ENCODE results near the gene TPCN1. TPM values are rescaled to one million over a fixed set of nuclear protein-coding genes. Genes with fewer than 3 reads are reported as not detected.
A peak's percentile ranks its signal among the peaks of the same experiment; 100 is the strongest.

TPCN1 gene
- total RNA-seq, 1 donor from 2014 or later = 8.4 TPM

GRCh38 chr12:113237748-113238147 is 16.5 kb downstream of the TPCN1 start:
- Mint-ChIP-seq H3K36me3 (ENCODE audit: low read depth, unreplicated experiment) (peaks cover 8% of the 10 kb centered on the region), H3K27me3 (ENCODE audit: unreplicated experiment) (peaks cover 7% of the 10 kb centered on the region), H3K4me1 (ENCODE audit: unreplicated experiment) (peaks cover 29% of the 10 kb centered on the region), H3K27ac (ENCODE audit: unreplicated experiment) (peak overlapping the region; percentile 13), H3K9me3 (ENCODE audit: unreplicated experiment) (no peaks in the 10 kb centered on the region), H3K4me3 (ENCODE audit: unreplicated experiment) (no peak overlapping the region)
- no peak for TF ChIP-seq CTCF (IDR thresholded peaks at IDR 0.05; ENCODE audit: unreplicated experiment)
- DNase-seq (ENCODE audit: low spot score) = no peak

GRCh38 chr12:113238309-113238708 is 17.0 kb downstream of the TPCN1 start:
- no peak for TF ChIP-seq CTCF (IDR thresholded peaks at IDR 0.05; ENCODE audit: unreplicated experiment)
- H3K27ac Mint-ChIP-seq (ENCODE audit: unreplicated experiment) = no peak overlapping the region
- peaks cover 29% of the 10 kb centered on the region for H3K4me1 Mint-ChIP-seq (ENCODE audit: unreplicated experiment)

GRCh38 chr12:113239288-113239771 is 18.1 kb downstream of the TPCN1 start:
- H3K27ac Mint-ChIP-seq (ENCODE audit: unreplicated experiment) = peak overlapping the region; percentile 89
- no peaks in the 10 kb centered on the region for H3K9me3 Mint-ChIP-seq (ENCODE audit: unreplicated experiment)
- H3K4me1 Mint-ChIP-seq (ENCODE audit: unreplicated experiment) = peaks cover 26% of the 10 kb centered on the region
- H3K36me3 Mint-ChIP-seq (ENCODE audit: low read depth, unreplicated experiment) = peaks cover 9% of the 10 kb centered on the region
- TF ChIP-seq CTCF (IDR thresholded peaks at IDR 0.05; ENCODE audit: unreplicated experiment) = no peak
- no peak for DNase-seq (ENCODE audit: low spot score)
- H3K27me3 Mint-ChIP-seq (ENCODE audit: unreplicated experiment) = peaks cover 7% of the 10 kb centered on the region
- no peak overlapping the region for H3K4me3 Mint-ChIP-seq (ENCODE audit: unreplicated experiment)

More at GRCh38 chr12:113238309-113238708, 17.0 kb downstream of the TPCN1 start:
- peaks cover 9% of the 10 kb centered on the region for H3K36me3 Mint-ChIP-seq (ENCODE audit: low read depth, unreplicated experiment)
- DNase-seq (ENCODE audit: low spot score) = no peak
- H3K27me3 Mint-ChIP-seq (ENCODE audit: unreplicated experiment) = peaks cover 7% of the 10 kb centered on the region
- H3K9me3 Mint-ChIP-seq (ENCODE audit: unreplicated experiment) = no peaks in the 10 kb centered on the region
- no peak overlapping the region for H3K4me3 Mint-ChIP-seq (ENCODE audit: unreplicated experiment)

GRCh38 chr12:113239811-113240331 is 18.6 kb downstream of the TPCN1 start:
- peak overlapping the region; percentile 89 for H3K27ac Mint-ChIP-seq (ENCODE audit: unreplicated experiment)
- peaks cover 8% of the 10 kb centered on the region for H3K27me3 Mint-ChIP-seq (ENCODE audit: unreplicated experiment)
- peaks cover 27% of the 10 kb centered on the region for H3K4me1 Mint-ChIP-seq (ENCODE audit: unreplicated experiment)
- no peaks in the 10 kb centered on the region for H3K9me3 Mint-ChIP-seq (ENCODE audit: unreplicated experiment)
- no peak for TF ChIP-seq CTCF (IDR thresholded peaks at IDR 0.05; ENCODE audit: unreplicated experiment)
- DNase-seq (ENCODE audit: low spot score) = no peak
- peaks cover 9% of the 10 kb centered on the region for H3K36me3 Mint-ChIP-seq (ENCODE audit: low read depth, unreplicated experiment)
- H3K4me3 Mint-ChIP-seq (ENCODE audit: unreplicated experiment) = no peak overlapping the region

- peaks cover 26% of the 10 kb centered on the region for H3K4me1 Mint-ChIP-seq (ENCODE audit: unreplicated experiment)
Observed at GRCh38 chr12:113240395-113240794, 19.1 kb downstream of the TPCN1 start.

More at GRCh38 chr12:113240395-113240794, 19.1 kb downstream of the TPCN1 start:
- no peaks in the 10 kb centered on the region for H3K9me3 Mint-ChIP-seq (ENCODE audit: unreplicated experiment)
- DNase-seq (ENCODE audit: low spot score) = no peak
- no peak overlapping the region for H3K4me3 Mint-ChIP-seq (ENCODE audit: unreplicated experiment)
- no peak for TF ChIP-seq CTCF (IDR thresholded peaks at IDR 0.05; ENCODE audit: unreplicated experiment)
- H3K27ac Mint-ChIP-seq (ENCODE audit: unreplicated experiment) = peak overlapping the region; percentile 89
- H3K36me3 Mint-ChIP-seq (ENCODE audit: low read depth, unreplicated experiment) = peaks cover 8% of the 10 kb centered on the region
- peaks cover 8% of the 10 kb centered on the region for H3K27me3 Mint-ChIP-seq (ENCODE audit: unreplicated experiment)

Data from endothelial cell (in vitro differentiated cells).